ENCODE measurements around the gene PLA2G3. TPM values are rescaled to one million over a fixed set of nuclear protein-coding genes. Genes with fewer than 3 reads are reported as not detected.

Gene PLA2G3
- polyA plus RNA-seq, 2 of the 4 experiments (the other 2 are of a cell fraction): not detected

DNA sequence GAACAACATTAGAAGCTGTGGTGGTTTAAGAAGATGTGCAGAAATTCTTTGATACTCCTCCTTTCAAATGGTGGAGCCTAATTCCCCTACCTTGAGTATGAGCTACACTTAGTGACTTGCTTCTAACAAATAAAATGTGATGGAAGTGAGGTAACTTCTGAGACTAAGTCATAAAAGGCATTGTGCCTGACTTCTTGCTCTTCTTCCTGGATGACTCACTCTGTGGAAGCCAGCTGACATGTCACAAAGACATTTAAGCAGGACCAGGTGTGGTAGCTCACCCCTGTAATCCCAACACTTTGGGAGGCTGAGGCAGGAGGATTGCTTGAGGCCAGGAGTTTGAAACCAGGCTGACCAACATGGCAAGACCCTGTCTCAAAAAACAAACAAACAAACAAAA lies 3.9 kb upstream of the PLA2G3 start:
- CTCF ChIA-PET: interaction anchor here (0.6 to 3.0 kb wide), 6 partner anchors 9 to 366 kb away, joined by 3 to 17 read pairs (median 4); partner anchors contain the start of gene SELENOM
- DNase-seq (ENCODE audit: low read depth in 1 of 2, low spot score in 1 of 2): no peak
- ATAC-seq: no peak
- no peak overlapping the region for H3K4me2 ChIP-seq
- no peak overlapping the region for H3K27ac ChIP-seq
- no peak overlapping the region for H3K4me3 ChIP-seq
- POLR2A ChIA-PET: no interaction called here
- H3K9me3 ChIP-seq: no peaks in the 10 kb centered on the region
- FAIRE-seq: no peak
- H3K4me1 ChIP-seq: no peaks in the 10 kb centered on the region
- no peak for TF ChIP-seq NR3C1 (IDR thresholded peaks at IDR 0.05)

DNA sequence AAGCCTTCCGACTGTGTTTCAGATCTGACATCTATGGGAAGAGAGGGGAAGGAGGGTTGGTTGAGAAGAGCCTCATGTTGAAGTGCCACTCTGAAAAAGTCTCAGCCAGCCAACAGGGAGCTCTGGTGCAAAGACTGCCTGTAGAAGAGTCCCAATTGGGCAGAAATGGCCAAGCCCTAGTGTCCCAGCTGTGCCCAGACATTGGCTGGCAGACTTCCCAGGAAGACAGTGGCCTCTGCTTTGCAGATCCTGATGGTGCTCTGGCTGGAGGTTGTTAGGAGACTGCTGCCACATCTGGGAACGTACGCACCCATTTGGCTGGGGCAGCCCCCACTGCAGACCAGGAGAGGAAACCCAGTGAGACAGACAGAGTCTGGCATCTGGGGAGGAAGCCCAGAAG lies 3.2 kb upstream of the PLA2G3 start:
- H3K4me2 ChIP-seq: no peak overlapping the region
- ChIA-PET CTCF (interaction anchor here (1.2 to 3.0 kb wide), 3 partner anchors 36 to 83 kb away, joined by 4 to 17 read pairs (median 6); partner anchors contain the start of gene SELENOM), POLR2A (no interaction called here)
- H3K4me3 ChIP-seq: no peak overlapping the region
- H3K9me3 ChIP-seq: no peaks in the 10 kb centered on the region
- no peaks in the 10 kb centered on the region for H3K4me1 ChIP-seq
- DNase-seq (ENCODE audit: low read depth in 1 of 2, low spot score in 1 of 2) (no peak), FAIRE-seq (no peak), ATAC-seq (no peak)
- 100% methylated on average over 3 of the region's 3 CpGs for WGBS (ENCODE audit: missing lambda C conversion rate)
- no peak for TF ChIP-seq HOXB13 (CRISPR knock-in tag; IDR thresholded peaks at IDR 0.05; ENCODE audit: low read depth)
- no peak for TF ChIP-seq EHF (CRISPR knock-in tag; IDR thresholded peaks at IDR 0.05)
- no peak for TF ChIP-seq SREBF2 (IDR thresholded peaks at IDR 0.05)
- TF ChIP-seq, protein P1, sequence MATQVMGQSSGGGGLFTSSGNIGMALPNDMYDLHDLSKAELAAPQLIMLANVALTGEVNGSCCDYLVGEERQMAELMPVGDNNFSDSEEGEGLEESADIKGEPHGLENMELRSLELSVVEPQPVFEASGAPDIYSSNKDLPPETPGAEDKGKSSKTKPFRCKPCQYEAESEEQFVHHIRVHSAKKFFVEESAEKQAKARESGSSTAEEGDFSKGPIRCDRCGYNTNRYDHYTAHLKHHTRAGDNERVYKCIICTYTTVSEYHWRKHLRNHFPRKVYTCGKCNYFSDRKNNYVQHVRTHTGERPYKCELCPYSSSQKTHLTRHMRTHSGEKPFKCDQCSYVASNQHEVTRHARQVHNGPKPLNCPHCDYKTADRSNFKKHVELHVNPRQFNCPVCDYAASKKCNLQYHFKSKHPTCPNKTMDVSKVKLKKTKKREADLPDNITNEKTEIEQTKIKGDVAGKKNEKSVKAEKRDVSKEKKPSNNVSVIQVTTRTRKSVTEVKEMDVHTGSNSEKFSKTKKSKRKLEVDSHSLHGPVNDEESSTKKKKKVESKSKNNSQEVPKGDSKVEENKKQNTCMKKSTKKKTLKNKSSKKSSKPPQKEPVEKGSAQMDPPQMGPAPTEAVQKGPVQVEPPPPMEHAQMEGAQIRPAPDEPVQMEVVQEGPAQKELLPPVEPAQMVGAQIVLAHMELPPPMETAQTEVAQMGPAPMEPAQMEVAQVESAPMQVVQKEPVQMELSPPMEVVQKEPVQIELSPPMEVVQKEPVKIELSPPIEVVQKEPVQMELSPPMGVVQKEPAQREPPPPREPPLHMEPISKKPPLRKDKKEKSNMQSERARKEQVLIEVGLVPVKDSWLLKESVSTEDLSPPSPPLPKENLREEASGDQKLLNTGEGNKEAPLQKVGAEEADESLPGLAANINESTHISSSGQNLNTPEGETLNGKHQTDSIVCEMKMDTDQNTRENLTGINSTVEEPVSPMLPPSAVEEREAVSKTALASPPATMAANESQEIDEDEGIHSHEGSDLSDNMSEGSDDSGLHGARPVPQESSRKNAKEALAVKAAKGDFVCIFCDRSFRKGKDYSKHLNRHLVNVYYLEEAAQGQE (IDR thresholded peaks at IDR 0.05): no peak
- no peak overlapping the region for H3K27ac ChIP-seq

DNA sequence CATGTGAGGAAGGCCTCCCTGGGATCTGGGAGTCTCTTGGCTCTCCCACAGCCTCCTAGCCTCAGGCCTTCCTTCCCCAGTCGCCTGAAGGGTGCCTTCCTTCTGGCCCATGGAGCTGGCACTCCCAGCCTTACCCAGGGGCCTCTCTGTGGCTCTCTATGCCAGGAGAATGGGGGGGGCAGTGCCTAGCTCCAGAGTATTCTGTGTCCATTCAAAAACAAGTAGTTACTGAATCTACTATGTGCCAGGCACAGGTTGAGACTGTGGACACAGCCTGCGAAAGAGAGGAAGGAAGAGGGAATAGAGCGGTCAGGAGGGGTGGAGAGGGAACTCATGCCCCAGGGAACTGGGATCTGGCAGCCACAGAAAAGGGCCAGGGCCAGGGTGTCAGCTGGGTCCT lies 2.7 kb upstream of the PLA2G3 start:
- H3K4me1 ChIP-seq: no peaks in the 10 kb centered on the region
- CTCF ChIA-PET: interaction anchor here (1.2 to 3.0 kb wide), 3 partner anchors 35 to 84 kb away, joined by 4 to 17 read pairs (median 6); partner anchors contain the start of gene SELENOM
- no peak overlapping the region for H3K4me3 ChIP-seq
- DNase-seq (ENCODE audit: low read depth in 1 of 2, low spot score in 1 of 2) (no peak), ATAC-seq (no peak), FAIRE-seq (no peak)
- no peaks in the 10 kb centered on the region for H3K9me3 ChIP-seq
- no peak for TF ChIP-seq EHF (CRISPR knock-in tag; IDR thresholded peaks at IDR 0.05)
- TF ChIP-seq EP300 (IDR thresholded peaks at IDR 0.05): no peak
- TF ChIP-seq HOXA7 (CRISPR knock-in tag; IDR thresholded peaks at IDR 0.05): no peak
- TF ChIP-seq, protein P2, sequence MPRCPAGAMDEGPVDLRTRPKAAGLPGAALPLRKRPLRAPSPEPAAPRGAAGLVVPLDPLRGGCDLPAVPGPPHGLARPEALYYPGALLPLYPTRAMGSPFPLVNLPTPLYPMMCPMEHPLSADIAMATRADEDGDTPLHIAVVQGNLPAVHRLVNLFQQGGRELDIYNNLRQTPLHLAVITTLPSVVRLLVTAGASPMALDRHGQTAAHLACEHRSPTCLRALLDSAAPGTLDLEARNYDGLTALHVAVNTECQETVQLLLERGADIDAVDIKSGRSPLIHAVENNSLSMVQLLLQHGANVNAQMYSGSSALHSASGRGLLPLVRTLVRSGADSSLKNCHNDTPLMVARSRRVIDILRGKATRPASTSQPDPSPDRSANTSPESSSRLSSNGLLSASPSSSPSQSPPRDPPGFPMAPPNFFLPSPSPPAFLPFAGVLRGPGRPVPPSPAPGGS (IDR thresholded peaks at IDR 0.05): no peak
- TF ChIP-seq, protein P3, sequence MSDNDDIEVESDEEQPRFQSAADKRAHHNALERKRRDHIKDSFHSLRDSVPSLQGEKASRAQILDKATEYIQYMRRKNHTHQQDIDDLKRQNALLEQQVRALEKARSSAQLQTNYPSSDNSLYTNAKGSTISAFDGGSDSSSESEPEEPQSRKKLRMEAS (IDR thresholded peaks at IDR 0.05): no peak
- TF ChIP-seq JUN (IDR thresholded peaks at IDR 0.05): no peak
- TF ChIP-seq ZNF302 (CRISPR knock-in tag; IDR thresholded peaks at IDR 0.05): no peak
- TF ChIP-seq RAD21 (conservative IDR thresholded peaks at IDR 0.05 in 1 of 2, IDR thresholded peaks at IDR 0.05 in 1 of 2): no peak
- TF ChIP-seq, protein P4, sequence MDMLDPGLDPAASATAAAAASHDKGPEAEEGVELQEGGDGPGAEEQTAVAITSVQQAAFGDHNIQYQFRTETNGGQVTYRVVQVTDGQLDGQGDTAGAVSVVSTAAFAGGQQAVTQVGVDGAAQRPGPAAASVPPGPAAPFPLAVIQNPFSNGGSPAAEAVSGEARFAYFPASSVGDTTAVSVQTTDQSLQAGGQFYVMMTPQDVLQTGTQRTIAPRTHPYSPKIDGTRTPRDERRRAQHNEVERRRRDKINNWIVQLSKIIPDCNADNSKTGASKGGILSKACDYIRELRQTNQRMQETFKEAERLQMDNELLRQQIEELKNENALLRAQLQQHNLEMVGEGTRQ (IDR thresholded peaks at IDR 0.05): no peak
- no peak for TF ChIP-seq EHMT2 (IDR thresholded peaks at IDR 0.05; ENCODE audit: low read depth)
- TF ChIP-seq NFE2L2 (conservative IDR thresholded peaks at IDR 0.05; ENCODE audit: low read length): no peak
- TF ChIP-seq JUNB (IDR thresholded peaks at IDR 0.05): no peak
- no peak for TF ChIP-seq CEBPB (IDR thresholded peaks at IDR 0.05)
- no peak for TF ChIP-seq ZSCAN20 (CRISPR knock-in tag; IDR thresholded peaks at IDR 0.05)
- TF ChIP-seq HEYL (CRISPR knock-in tag; IDR thresholded peaks at IDR 0.05): no peak
- POLR2A ChIA-PET: no interaction called here
- 65% methylated on average over 2 of the region's 3 CpGs for WGBS (ENCODE audit: missing lambda C conversion rate)
- no peak overlapping the region for H3K27ac ChIP-seq
- no peak overlapping the region for H3K4me2 ChIP-seq

Data from A549 (cell line).